ENCODE data around the gene PLAC1.

The PLAC1 gene

GRCh38 chrX:134677332-134677731 is 19.1 kb upstream of the PLAC1 start:
- DNase-seq, result no peak
- Histone ChIP-seq H3K4me1 (no peaks in the 10 kb centered on the region), H3K4me3 (no peak overlapping the region), H3K9me3 (no peaks in the 10 kb centered on the region), H3K27me3 (no peaks in the 10 kb centered on the region), H3K36me3 (no peaks in the 10 kb centered on the region), H3K27ac (no peak overlapping the region)
- TF ChIP-seq CTCF (IDR thresholded peaks at IDR 0.05), result no peak
- intact Hi-C loops (cut with DNase I; ENCODE audit: low total_unique reads), result no loop called here

GRCh38 chrX:134676436-134676835 is 18.2 kb upstream of the PLAC1 start:
- H3K9me3 ChIP-seq, result no peaks in the 10 kb centered on the region
- no peak overlapping the region for H3K4me3 ChIP-seq
- no peak overlapping the region for H3K27ac ChIP-seq
- H3K4me1 ChIP-seq, result no peaks in the 10 kb centered on the region
- intact Hi-C loops (cut with DNase I; ENCODE audit: low total_unique reads), result no loop called here
- H3K36me3 ChIP-seq, result no peaks in the 10 kb centered on the region
- H3K27me3 ChIP-seq, result no peaks in the 10 kb centered on the region
- no peak for DNase-seq
- TF ChIP-seq CTCF (IDR thresholded peaks at IDR 0.05), result no peak

- TF ChIP-seq CTCF (IDR thresholded peaks at IDR 0.05), result no peak
- Histone ChIP-seq H3K27me3 (no peaks in the 10 kb centered on the region), H3K27ac (no peak overlapping the region), H3K4me3 (no peak overlapping the region), H3K4me1 (peaks cover 0 to 13% (median 6%) of the 10 kb centered on the region in 4 donors), H3K9me3 (no peaks in the 10 kb centered on the region), H3K36me3 (no peaks in the 10 kb centered on the region)
- intact Hi-C loops (cut with DNase I; ENCODE audit: low total_unique reads), result no loop called here
- DNase-seq, result no peak
Observed at GRCh38 chrX:134673123-134673522, 14.9 kb upstream of the PLAC1 start.

GRCh38 chrX:134672101-134672500 is 13.8 kb upstream of the PLAC1 start:
- no peak for DNase-seq
- no peak for TF ChIP-seq CTCF (IDR thresholded peaks at IDR 0.05)
- intact Hi-C loops (cut with DNase I; ENCODE audit: low total_unique reads), result no loop called here
- H3K4me3 ChIP-seq, result no peak overlapping the region
- H3K27ac ChIP-seq, result no peak overlapping the region
- H3K4me1 ChIP-seq, result peaks cover 0 to 13% (median 6%) of the 10 kb centered on the region in 4 donors
- H3K36me3 ChIP-seq, result no peaks in the 10 kb centered on the region
- no peaks in the 10 kb centered on the region for H3K9me3 ChIP-seq
- no peaks in the 10 kb centered on the region for H3K27me3 ChIP-seq

- no peak for DNase-seq
- Histone ChIP-seq H3K9me3 (no peaks in the 10 kb centered on the region), H3K27ac (no peak overlapping the region), H3K36me3 (no peaks in the 10 kb centered on the region), H3K4me3 (no peak overlapping the region), H3K4me1 (peaks cover 0 to 13% (median 6%) of the 10 kb centered on the region in 4 donors), H3K27me3 (no peaks in the 10 kb centered on the region)
- TF ChIP-seq CTCF (IDR thresholded peaks at IDR 0.05), result no peak
- intact Hi-C loops (cut with DNase I; ENCODE audit: low total_unique reads), result no loop called here
Observed at GRCh38 chrX:134671294-134671693, 13.0 kb upstream of the PLAC1 start.

All from tibial artery (tissue), 4 donors.